Endodermal cell (in vitro differentiated cells): ENCODE results near the gene CREBL2. TPM values are rescaled to one million over a fixed set of nuclear protein-coding genes. Genes with fewer than 3 reads are reported as not detected.
"Not testable (repeated sequence)": the region's sequence is repeated elsewhere in the genome, so short reads cannot be mapped to it uniquely, and the experiment has no call there.

ENCODE experiments used
- DNase-seq: peaks from one replicate; pipeline ENCODE4 v3.0.0-alpha.2; 2017
- H3K27ac ChIP-seq: 2 replicates; pipeline ENCODE4 v1.5.1; 2013; ENCODE audit warnings: mild to moderate bottlenecking, low read depth, low read length, moderate library complexity
- H3K27me3 ChIP-seq: 2 replicates; pipeline ENCODE4 v1.6.1; 2013; ENCODE audit warnings: mild to moderate bottlenecking, low read length, moderate library complexity; ENCODE audit not compliant: insufficient read depth, control insufficient read depth, poor library complexity, severe bottlenecking
- H3K36me3 ChIP-seq: 2 replicates; pipeline ENCODE4 v1.7.0; 2013; ENCODE audit warnings: mild to moderate bottlenecking, low read length, moderate library complexity; ENCODE audit not compliant: control insufficient read depth, insufficient read depth
- H3K4me1 ChIP-seq: one replicate; pipeline ENCODE4 v1.7.0; 2013; ENCODE audit warnings: low read length; ENCODE audit not compliant: control insufficient read depth, insufficient read depth
- H3K4me3 ChIP-seq: 2 replicates; pipeline ENCODE4 v1.5.1; 2013; ENCODE audit warnings: mild to moderate bottlenecking, low read length, moderate library complexity
- H3K9ac ChIP-seq: 2 replicates; pipeline ENCODE4 v1.6.1; 2013; ENCODE audit warnings: mild to moderate bottlenecking, low read length, moderate library complexity; ENCODE audit not compliant: poor library complexity, severe bottlenecking; ENCODE audit errors: extremely low read depth
- H3K9me3 ChIP-seq: 2 replicates; pipeline ENCODE4 v1.6.1; 2013; ENCODE audit warnings: mild to moderate bottlenecking, low read length, moderate library complexity; ENCODE audit not compliant: control insufficient read depth
- H3K27ac Mint-ChIP-seq: 2 replicates; pipeline ENCODE4 v1.8.0; 2020; ENCODE audit warnings: mixed read lengths
- H3K27me3 Mint-ChIP-seq: 2 replicates; pipeline ENCODE4 v1.8.0; 2021; ENCODE audit warnings: mild to moderate bottlenecking, mixed read lengths; ENCODE audit not compliant: insufficient read depth
- H3K36me3 Mint-ChIP-seq: 2 replicates; pipeline ENCODE4 v1.8.0; 2020; ENCODE audit warnings: low read depth, mixed read lengths
- H3K4me1 Mint-ChIP-seq: 2 replicates; pipeline ENCODE4 v1.8.0; 2020; ENCODE audit warnings: mixed read lengths
- H3K4me3 Mint-ChIP-seq: 2 replicates; pipeline ENCODE4 v1.8.0; 2020; ENCODE audit warnings: mild to moderate bottlenecking, moderate library complexity, mixed read lengths
- H3K9me3 Mint-ChIP-seq: 2 replicates; pipeline ENCODE4 v1.8.0; 2020; ENCODE audit warnings: mild to moderate bottlenecking, mixed read lengths
- CTCF ChIP-seq: fragments of 200-600 bp; sonication (generic); conservative IDR thresholded peaks from 2 replicates; pipeline ENCODE4 v1.5.0; 2021; ENCODE audit warnings: antibody characterized with exemption, mild to moderate bottlenecking
- WGBS, 2 experiments: methylation state at CpG; one replicate each; pipeline versions ENCODE4 v1.1.5 to v1.1.7; 2013; ENCODE audit warnings: missing lambda C conversion rate in 2 of 2, mixed read lengths in 1 of 2; ENCODE audit not compliant: insufficient coverage in 1 of 2, insufficient read length in 1 of 2; 5-methylcytosine and 5-hydroxymethylcytosine counted together
- total RNA-seq, 2 donors: library from RNA; stranded (reverse); fragmentation: NEBNext Ultra II Directional in 1 of 2; extraction: Animal tissue kit (Norgen Biotek cat#: 25700) in 1 of 2; gene quantifications; 2 replicates in 1 of 2; 3 replicates in 1 of 2; pipeline ENCODE4 v1.2.1, GENCODE V29; 2021

CREBL2 gene
- total RNA-seq, 2 donors from 2014 or later: 27.2 to 46.9 TPM

GRCh38 chr12:12562585-12563261 is 49.0 kb upstream of the CREBL2 start, which contains the start of gene DUSP16:
Gene DUSP16, minus strand, starts transcription at chr12:12562863. Its CDS starts 41,765 bp downstream, at chr12:12521098.
- Histone ChIP-seq H3K4me3 (peak within 1 kb of the TSS; percentile 98), H3K27me3 (no peaks in the 10 kb centered on the region), H3K27ac (peak within 1 kb of the TSS; percentile 96), H3K4me1 (no peaks in the 10 kb centered on the region), H3K9me3 (peaks cover 18% of the 10 kb centered on the region), H3K9ac (peak within 1 kb of the TSS; percentile 83), H3K36me3 (no peaks in the 10 kb centered on the region)
- peak; percentile 98 for DNase-seq
- H3K27me3 Mint-ChIP-seq: no peaks in the 10 kb centered on the region
- H3K9me3 Mint-ChIP-seq: peaks cover 24% of the 10 kb centered on the region
- H3K36me3 Mint-ChIP-seq: peaks cover 12% of the 10 kb centered on the region
- H3K27ac Mint-ChIP-seq: peak within 1 kb of the TSS; percentile 97
- 1 to 13% methylated on average over 5 to 52 of the region's 59 CpGs for WGBS, 2 experiments
- peak; percentile 58 for TF ChIP-seq CTCF
- H3K4me3 Mint-ChIP-seq: peak within 1 kb of the TSS; percentile 86
- H3K4me1 Mint-ChIP-seq: peaks cover 30% of the 10 kb centered on the region

GRCh38 chr12:12563290-12563928 is 48.3 kb upstream of the CREBL2 start:
- no peak for TF ChIP-seq CTCF
- peak overlapping the region; percentile 87 for H3K27ac ChIP-seq
- H3K27ac Mint-ChIP-seq: peak overlapping the region; percentile 91

GRCh38 chr12:12564911-12565310 is 46.8 kb upstream of the CREBL2 start:
- no peak for DNase-seq
- Histone ChIP-seq H3K9me3 (peaks cover 18% of the 10 kb centered on the region), H3K4me3 (no peak overlapping the region), H3K36me3 (no peaks in the 10 kb centered on the region), H3K27me3 (no peaks in the 10 kb centered on the region), H3K27ac (no peak overlapping the region), H3K9ac (no peak overlapping the region), H3K4me1 (no peaks in the 10 kb centered on the region)
- TF ChIP-seq CTCF: no peak
- no peak overlapping the region for H3K27ac Mint-ChIP-seq
- H3K36me3 Mint-ChIP-seq: peaks cover 8% of the 10 kb centered on the region
- peaks cover 2% of the 10 kb centered on the region for H3K27me3 Mint-ChIP-seq
- peaks cover 24% of the 10 kb centered on the region for H3K9me3 Mint-ChIP-seq
- no peak overlapping the region for H3K4me3 Mint-ChIP-seq
- peaks cover 15% of the 10 kb centered on the region for H3K4me1 Mint-ChIP-seq
- WGBS, 2 experiments: 91 to 96% methylated on average over 1 of the region's 1 CpG

More at GRCh38 chr12:12563290-12563928, 48.3 kb upstream of the CREBL2 start:
- H3K4me3 Mint-ChIP-seq: peak overlapping the region; percentile 86
- peak overlapping the region; percentile 79 for H3K4me3 ChIP-seq
- H3K4me1 ChIP-seq: no peaks in the 10 kb centered on the region
- H3K9ac ChIP-seq: no peak overlapping the region
- peaks cover 18% of the 10 kb centered on the region for H3K9me3 ChIP-seq
- peaks cover 26% of the 10 kb centered on the region for H3K4me1 Mint-ChIP-seq
- H3K27me3 Mint-ChIP-seq: peaks cover 2% of the 10 kb centered on the region
- peaks cover 24% of the 10 kb centered on the region for H3K9me3 Mint-ChIP-seq
- WGBS, 2 experiments: 85 to 91% methylated on average over 4 to 11 of the region's 11 CpGs
- no peaks in the 10 kb centered on the region for H3K36me3 ChIP-seq
- peaks cover 8% of the 10 kb centered on the region for H3K36me3 Mint-ChIP-seq
- DNase-seq: no peak
- no peaks in the 10 kb centered on the region for H3K27me3 ChIP-seq

GRCh38 chr12:12565971-12566370 is 45.7 kb upstream of the CREBL2 start:
- not testable (repeated sequence) for DNase-seq, H3K27ac Mint-ChIP-seq

More at GRCh38 chr12:12565971-12566370, 45.7 kb upstream of the CREBL2 start:
- H3K9ac ChIP-seq, H3K4me1 ChIP-seq, H3K27ac ChIP-seq, H3K27me3 ChIP-seq, H3K36me3 Mint-ChIP-seq, H3K4me3 Mint-ChIP-seq, H3K27me3 Mint-ChIP-seq, H3K4me1 Mint-ChIP-seq, H3K4me3 ChIP-seq, H3K36me3 ChIP-seq: not testable (repeated sequence)
- peaks cover 24% of the 10 kb centered on the region for H3K9me3 Mint-ChIP-seq
- WGBS, 2 experiments: 95% methylated on average over 16 of the region's 32 CpGs; no CpG with 5 or more reads in 1 of the 2 experiments
- peaks cover 18% of the 10 kb centered on the region for H3K9me3 ChIP-seq
